HepG2 (cell line): Measurements from ENCODE around the gene PPM1M. TPM values are rescaled to one million over a fixed set of nuclear protein-coding genes. Genes with fewer than 3 reads are reported as not detected.
A peak's percentile ranks its signal among the peaks of the same experiment; 100 is the strongest.

ENCODE experiments used
- ATAD3A ChIP-seq: sonication (generic); formaldehyde crosslinking; IDR thresholded peaks from 2 replicates; pipeline ENCODE4 v1.4.0; 2020; ENCODE audit warnings: missing genetic modification reagents
- ATF7 ChIP-seq, 2 experiments: fragments of 450-650 bp in 1 of 2; sonication (generic) in 1 of 2; formaldehyde crosslinking in 1 of 2; IDR thresholded peaks; 2 replicates each; pipeline versions ENCODE4 v1.4.0 to v1.6.1; 2016 to 2020; ENCODE audit warnings: antibody characterized with exemption in 1 of 2, mild to moderate bottlenecking in 1 of 2, missing genetic modification reagents in 1 of 2
- CBFB ChIP-seq: sonication (generic); formaldehyde crosslinking; IDR thresholded peaks from 2 replicates; pipeline ENCODE4 v1.4.0; 2020; ENCODE audit warnings: missing genetic modification reagents
- KAT2B ChIP-seq: fragments of 150-350 bp; IDR thresholded peaks from 2 replicates; pipeline ENCODE4 v1.6.1; 2014; ENCODE audit warnings: low read depth, low read length, borderline replicate concordance
- KLF16 ChIP-seq, 2 experiments: sonication (generic) in 1 of 2; formaldehyde crosslinking in 1 of 2; IDR thresholded peaks; 2 replicates each; pipeline versions ENCODE4 v1.6.1 to v1.8.0; 2016 to 2023; ENCODE audit warnings: missing genetic modification reagents in 2 of 2, missing compliant biosample characterization in 1 of 2
- KMT2A ChIP-seq: sonication (generic); formaldehyde crosslinking; IDR thresholded peaks from 2 replicates; pipeline ENCODE4 v1.4.0; 2020; ENCODE audit warnings: missing genetic modification reagents
- MEIS2 ChIP-seq: sonication (generic); formaldehyde crosslinking; IDR thresholded peaks from 2 replicates; pipeline ENCODE4 v1.9.0; 2021; ENCODE audit warnings: mild to moderate bottlenecking, missing genetic modification reagents
- MLX ChIP-seq: IDR thresholded peaks from 2 replicates; pipeline ENCODE4 v1.6.1; 2016
- SALL1 ChIP-seq: sonication (generic); formaldehyde crosslinking; IDR thresholded peaks from 2 replicates; pipeline ENCODE4 v1.8.0; 2022; ENCODE audit warnings: mild to moderate bottlenecking, missing genetic modification reagents
- THAP8 ChIP-seq: sonication (generic); formaldehyde crosslinking; IDR thresholded peaks from 2 replicates; pipeline ENCODE4 v1.5.1; 2020; ENCODE audit warnings: missing genetic modification reagents, mild to moderate bottlenecking, borderline replicate concordance
- ZBTB1 ChIP-seq: sonication (generic); formaldehyde crosslinking; IDR thresholded peaks from 2 replicates; pipeline ENCODE4 v1.4.0; 2020; ENCODE audit warnings: missing genetic modification reagents, borderline replicate concordance
- ZHX1 ChIP-seq: sonication (generic); formaldehyde crosslinking; IDR thresholded peaks from 2 replicates; pipeline ENCODE4 v1.8.1; 2022; ENCODE audit warnings: low read depth, mild to moderate bottlenecking, missing genetic modification reagents
- ZNF12 ChIP-seq: sonication (generic); formaldehyde crosslinking; IDR thresholded peaks from 2 replicates; pipeline ENCODE4 v1.5.0; 2020; ENCODE audit warnings: missing genetic modification reagents
- ZNF318 ChIP-seq: sonication (generic); formaldehyde crosslinking; IDR thresholded peaks from 2 replicates; pipeline ENCODE4 v1.4.0; 2020; ENCODE audit warnings: mild to moderate bottlenecking, missing genetic modification reagents
- ZNF570 ChIP-seq: sonication (generic); formaldehyde crosslinking; IDR thresholded peaks from 2 replicates; pipeline ENCODE4 v1.4.0; 2020; ENCODE audit warnings: mild to moderate bottlenecking, missing genetic modification reagents, borderline replicate concordance
- ZNF674 ChIP-seq: sonication (generic); formaldehyde crosslinking; IDR thresholded peaks from 2 replicates; pipeline ENCODE4 v1.5.0; 2020; ENCODE audit warnings: low read depth, mild to moderate bottlenecking, missing genetic modification reagents
- ZSCAN25 ChIP-seq: sonication (generic); formaldehyde crosslinking; IDR thresholded peaks from 2 replicates; pipeline ENCODE4 v1.8.0; 2022; ENCODE audit warnings: mild to moderate bottlenecking, missing genetic modification reagents
- polyA plus RNA-seq, 8 experiments: library from polyadenylated mRNA; depleted of rRNA in 3 of 8; stranded (reverse) in 7 of 8; unstranded in 1 of 8; fragments of >200 nt; fragmentation: Illumina TruSeq in 4 of 8; extraction: Trizol in 4 of 8; gene quantifications; 2 replicates each; pipeline versions ENCODE4 v1.2.1 to v1.2.3, GENCODE V29; 2011 to 2016; ENCODE audit warnings: low read depth in 4 of 8, missing spikeins in 1 of 8, mixed read lengths in 1 of 8; ENCODE audit not compliant: insufficient read depth in 1 of 8
- total RNA-seq, 5 experiments: library from RNA; depleted of rRNA; stranded (reverse); fragments of >200 nt; fragmentation: Illumina TruSeq; extraction: Trizol; gene quantifications; 2 replicates each; pipeline ENCODE4 v1.2.3, GENCODE V29; 2016; ENCODE audit warnings: low read depth in 1 of 5

PPM1M gene
- total and polyA plus RNA-seq, 2 of the 13 experiments (the other 11 are each of a cell fraction or from before 2014, with no cell fraction given) = 2.5 to 5.9 TPM

GRCh38 chr3:52238193-52238760 is 7.3 kb upstream of the PPM1M start (continued):
- TF ChIP-seq ZNF674 (CRISPR knock-in tag) (0 out of 2 replicates have a peak, but pooled peaks have one; percentile 47), ZNF12 (no peak), SALL1 (CRISPR knock-in tag) (peak; percentile 69), MLX (0 out of 2 replicates have a peak, but pooled peaks have one; percentile 27), ZNF570 (CRISPR knock-in tag) (no peak), ZHX1 (CRISPR knock-in tag) (no peak), KLF16 (CRISPR knock-in tag; IDR thresholded peaks at IDR 0.05) (peak in 1 of 2 experiments; percentile 82; a peak in 1 of 4 replicates), MEIS2 (0 out of 2 replicates have a peak, but pooled peaks have one; percentile 15), ATF7 (IDR thresholded peaks at IDR 0.05) (no peak), ATF7 (CRISPR knock-in tag; IDR thresholded peaks at IDR 0.05) (no peak), CBFB (CRISPR knock-in tag) (peak; percentile 45; the same call in 1 of the 2 replicates), ZBTB1 (no peak), THAP8 (0 out of 2 replicates have a peak, but pooled peaks have one; percentile 60), KMT2A (CRISPR knock-in tag) (no peak), ATAD3A (CRISPR knock-in tag) (no peak), ZSCAN25 (CRISPR knock-in tag) (no peak; the same call in 1 of the 2 replicates), ZNF318 (CRISPR knock-in tag) (no peak), KAT2B (no peak)
